T-cell (primary cell): ENCODE data around the gene NUP50. TPM values are rescaled to one million over a fixed set of nuclear protein-coding genes. Genes with fewer than 3 reads are reported as not detected.

Experiments
- ATAC-seq, 4 experiments: fragments of 200-7000 bp in 3 of 4; fragments of 150-1000 bp in 1 of 4; cut with Tn5 transposase; replicated peaks in 1 of 4; 1 replicate in 3 of 4; 2 replicates in 1 of 4; pipeline ENCODE4 v1.10.0; 2021; ENCODE audit warnings: moderate library complexity in 3 of 4, mild to moderate bottlenecking in 2 of 4, moderate number of reproducible peaks in 1 of 4
- CTCF ChIA-PET, 2 donors: fragments of 300-600 bp; sonication (Branson Sonifier 250); formaldehyde crosslinking; loops; one replicate each; lab custom pipeline; 2022; ENCODE audit warnings: antibody characterized with exemption in 2 of 2; lab: Charles Lee
- POLR2A ChIA-PET, 2 donors: fragments of 300-600 bp; sonication (Branson Sonifier 250); formaldehyde crosslinking; loops; one replicate each; lab custom pipeline; 2022; ENCODE audit warnings: antibody characterized with exemption in 2 of 2; lab: Charles Lee
- DNase-seq, 35 experiments: peaks; one replicate each; pipeline versions ENCODE4 v3.0.0 to v3.0.0-alpha.2; 2013 to 2023
- H3K27ac ChIP-seq: one replicate; pipeline ENCODE4 v1.5.1; 2013; ENCODE audit warnings: low read length
- H3K27me3 ChIP-seq, 2 experiments: replicated peaks in 1 of 2; 1 replicate in 1 of 2; 2 replicates in 1 of 2; pipeline versions ENCODE4 v1.6.1 to v1.7.0; 2013; ENCODE audit warnings: low read length in 1 of 2, mixed read lengths in 1 of 2; ENCODE audit not compliant: control insufficient read depth in 2 of 2, insufficient read depth in 2 of 2; ENCODE audit errors: extremely low read depth in 1 of 2
- H3K36me3 ChIP-seq, 2 donors: 1 replicate in 1 of 2; 2 replicates in 1 of 2; pipeline versions ENCODE4 v1.6.1 to v1.7.0; 2013; ENCODE audit warnings: low read length in 1 of 2; ENCODE audit not compliant: control insufficient read depth in 2 of 2, insufficient read depth in 1 of 2; ENCODE audit errors: extremely low read depth in 1 of 2
- H3K4me1 ChIP-seq, 2 experiments: 1 replicate in 1 of 2; 2 replicates in 1 of 2; pipeline versions ENCODE4 v1.6.1 to v1.7.0; 2013; ENCODE audit warnings: low read length in 2 of 2, mixed read lengths in 1 of 2; ENCODE audit not compliant: insufficient read depth in 2 of 2, control insufficient read depth in 1 of 2; ENCODE audit errors: extremely low read depth in 1 of 2
- H3K4me3 ChIP-seq, 2 donors: 1 replicate in 1 of 2; 2 replicates in 1 of 2; pipeline versions ENCODE4 v1.5.1 to v1.7.0; 2013; ENCODE audit warnings: mild to moderate bottlenecking in 2 of 2, low read length in 1 of 2, moderate library complexity in 1 of 2; ENCODE audit not compliant: control insufficient read depth in 1 of 2; ENCODE audit errors: extremely low read depth in 1 of 2
- H3K9me3 ChIP-seq: 2 replicates; pipeline ENCODE4 v1.7.0; 2013
- H3K27ac Mint-ChIP-seq, 2 donors: one replicate each; pipeline ENCODE4 v1.8.0; 2020 to 2021; ENCODE audit warnings: mild to moderate bottlenecking in 2 of 2, mixed read lengths in 2 of 2
- H3K27me3 Mint-ChIP-seq, 2 donors: one replicate each; pipeline ENCODE4 v1.8.0; 2021 to 2022; ENCODE audit warnings: mixed read lengths in 2 of 2
- H3K36me3 Mint-ChIP-seq: one replicate; pipeline ENCODE4 v1.8.0; 2021; ENCODE audit warnings: mixed read lengths
- H3K4me1 Mint-ChIP-seq, 3 donors: one replicate each; pipeline ENCODE4 v1.8.0; 2020 to 2022; ENCODE audit warnings: mixed read lengths in 3 of 3, mild to moderate bottlenecking in 1 of 3
- H3K4me3 Mint-ChIP-seq, 3 donors: one replicate each; pipeline ENCODE4 v1.8.0; 2020 to 2022; ENCODE audit warnings: mild to moderate bottlenecking in 3 of 3, mixed read lengths in 3 of 3, moderate library complexity in 3 of 3
- H3K9me3 Mint-ChIP-seq, 3 donors: one replicate each; pipeline ENCODE4 v1.8.0; 2020 to 2022; ENCODE audit warnings: mixed read lengths in 3 of 3
- WGBS: methylation state at CpG from one replicate; pipeline ENCODE4 v1.1.5; 2013; ENCODE audit warnings: missing lambda C conversion rate; ENCODE audit not compliant: insufficient coverage; 5-methylcytosine and 5-hydroxymethylcytosine counted together
- total RNA-seq, 35 experiments: library from RNA in 6 of 35; stranded (reverse) in 6 of 35; fragments of 120-200 nt in 1 of 35; gene quantifications; one replicate each; pipeline versions ENCODE4 v1.2.1 to v1.2.4 and lab custom pipeline; 2013 to 2026

Gene NUP50
- total RNA-seq, 5 donors from 2014 or later (not counting 1 experiment from before 2014, with no cell fraction given): 97.0 to 151 (median 126) TPM

DNA sequence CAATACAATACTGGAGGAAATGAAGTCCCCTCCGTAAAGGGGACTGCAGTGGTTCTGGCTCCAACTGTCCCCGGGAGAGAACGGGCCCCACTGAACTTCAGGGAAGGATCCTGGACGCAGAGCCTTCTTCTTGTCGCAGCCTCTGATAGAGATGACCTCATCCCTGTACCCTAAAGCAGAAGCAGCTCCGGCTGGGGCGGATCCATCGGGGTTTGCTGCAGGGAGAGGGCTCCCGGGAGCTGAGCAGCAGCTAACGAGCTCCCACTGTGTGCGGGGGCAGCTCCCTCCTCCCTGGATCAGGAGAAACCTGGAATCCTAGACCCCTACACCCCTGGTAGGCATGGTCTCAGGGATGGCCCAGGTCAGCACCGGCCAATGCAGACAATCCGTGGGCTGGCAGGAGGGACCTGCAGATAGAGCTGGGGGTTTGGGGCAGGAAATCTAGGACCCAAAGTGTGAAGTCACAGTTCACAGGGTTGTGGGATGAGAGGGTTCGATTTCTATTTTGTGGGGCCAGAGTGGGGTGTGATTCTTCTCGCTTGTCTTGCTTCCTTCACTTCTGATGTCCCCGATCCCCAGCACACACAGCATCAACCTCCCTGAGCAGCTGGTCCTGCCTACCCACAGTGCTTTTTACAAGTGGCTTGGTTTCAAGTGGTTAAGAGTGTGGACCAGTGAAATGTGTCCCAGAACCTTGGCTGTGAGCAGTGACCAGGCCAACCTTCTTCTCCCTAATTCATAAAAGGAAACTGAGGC lies 64.1 kb downstream of the NUP50 start:
- DNase-seq (no peak), ATAC-seq (no peak)
- H3K27ac ChIP-seq: no peak overlapping the region
- Mint-ChIP-seq H3K27ac (no peak overlapping the region), H3K4me3 (no peak overlapping the region), H3K36me3 (peaks cover 8% of the 10 kb centered on the region), H3K4me1 (peaks cover 14 to 36% (median 33%) of the 10 kb centered on the region in 3 donors), H3K9me3 (no peaks in the 10 kb centered on the region), H3K27me3 (no peaks in the 10 kb centered on the region)
- ChIA-PET POLR2A (no interaction called here), CTCF (no interaction called here)
- WGBS: 95% methylated on average over 12 of the region's 16 CpGs
- peaks cover 0 to 8% of the 10 kb centered on the region in 2 experiments for H3K4me1 ChIP-seq
- H3K36me3 ChIP-seq: peaks cover 0 to 3% of the 10 kb centered on the region in 2 donors
- H3K4me3 ChIP-seq: no peak overlapping the region
- no peaks in the 10 kb centered on the region for H3K27me3 ChIP-seq
- H3K9me3 ChIP-seq: no peaks in the 10 kb centered on the region

DNA sequence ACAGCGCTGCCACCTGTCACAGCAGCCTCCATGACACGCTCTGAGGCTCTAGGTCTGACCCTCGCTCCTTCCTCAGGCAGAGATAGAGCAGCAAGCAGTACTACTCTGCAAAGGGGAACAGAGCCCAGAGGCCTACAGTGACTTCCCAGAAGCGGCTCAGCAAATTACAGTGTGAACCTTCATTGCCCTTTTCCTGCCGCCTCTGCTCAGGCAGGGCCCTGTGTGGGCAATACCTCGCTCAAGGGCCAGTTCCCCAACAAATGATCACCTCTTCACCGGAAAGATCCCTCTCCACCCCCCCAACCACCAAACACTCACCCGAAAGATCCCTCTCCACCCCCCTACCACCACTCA lies 64.7 kb downstream of the NUP50 start:
- H3K4me1 ChIP-seq: peaks cover 0 to 8% of the 10 kb centered on the region in 2 experiments
- no peak overlapping the region for H3K4me3 ChIP-seq
- ATAC-seq (no peak), DNase-seq (no peak)
- Mint-ChIP-seq H3K27ac (no peak overlapping the region), H3K27me3 (no peaks in the 10 kb centered on the region), H3K4me3 (no peak overlapping the region), H3K36me3 (peaks cover 8% of the 10 kb centered on the region), H3K9me3 (no peaks in the 10 kb centered on the region), H3K4me1 (peaks cover 12 to 32% (median 31%) of the 10 kb centered on the region in 3 donors)
- H3K27ac ChIP-seq: no peak overlapping the region
- H3K36me3 ChIP-seq: peaks cover 0 to 3% of the 10 kb centered on the region in 2 donors
- no peaks in the 10 kb centered on the region for H3K9me3 ChIP-seq
- ChIA-PET CTCF (no interaction called here), POLR2A (no interaction called here)
- no peaks in the 10 kb centered on the region for H3K27me3 ChIP-seq
- 94% methylated on average over 6 of the region's 8 CpGs for WGBS

DNA sequence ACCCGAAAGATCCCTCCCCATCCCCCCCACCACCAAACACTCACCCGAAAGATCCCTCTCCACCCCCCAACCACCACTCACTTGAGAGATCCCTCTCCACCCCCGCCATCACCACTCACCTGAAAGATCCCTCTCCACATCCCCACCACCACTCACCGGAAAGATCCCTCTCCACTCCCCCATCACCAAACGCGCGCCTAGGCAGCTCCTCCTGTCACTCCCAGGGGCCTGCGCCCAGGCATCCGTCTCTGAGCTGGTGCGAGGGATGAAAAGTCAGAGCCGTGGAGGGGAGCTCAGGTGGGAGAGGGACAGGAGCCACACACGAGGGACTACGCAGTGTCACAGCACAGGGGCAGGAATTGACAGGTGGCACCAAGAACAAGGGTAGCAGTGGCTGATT lies 65.5 kb downstream of the NUP50 start:
- Mint-ChIP-seq H3K27ac (no peak overlapping the region), H3K9me3 (no peaks in the 10 kb centered on the region), H3K36me3 (peaks cover 8% of the 10 kb centered on the region), H3K4me1 (peaks cover 8 to 32% (median 31%) of the 10 kb centered on the region in 3 donors), H3K27me3 (no peaks in the 10 kb centered on the region), H3K4me3 (no peak overlapping the region)
- no peak overlapping the region for H3K27ac ChIP-seq
- ChIA-PET CTCF (no interaction called here), POLR2A (interaction anchor here in 1 of 2 donors (0.9 kb wide), 1 partner anchor 15 kb away, joined by 3 read pairs; no protein-coding TSS in a partner anchor)
- DNase-seq: no peak
- H3K36me3 ChIP-seq: peaks cover 0 to 3% of the 10 kb centered on the region in 2 donors
- WGBS: 80% methylated on average over 2 of the region's 13 CpGs
- no peaks in the 10 kb centered on the region for H3K9me3 ChIP-seq
- ATAC-seq: no peak
- H3K4me1 ChIP-seq: peaks cover 0 to 8% of the 10 kb centered on the region in 2 experiments
- H3K4me3 ChIP-seq: no peak overlapping the region
- no peaks in the 10 kb centered on the region for H3K27me3 ChIP-seq

DNA sequence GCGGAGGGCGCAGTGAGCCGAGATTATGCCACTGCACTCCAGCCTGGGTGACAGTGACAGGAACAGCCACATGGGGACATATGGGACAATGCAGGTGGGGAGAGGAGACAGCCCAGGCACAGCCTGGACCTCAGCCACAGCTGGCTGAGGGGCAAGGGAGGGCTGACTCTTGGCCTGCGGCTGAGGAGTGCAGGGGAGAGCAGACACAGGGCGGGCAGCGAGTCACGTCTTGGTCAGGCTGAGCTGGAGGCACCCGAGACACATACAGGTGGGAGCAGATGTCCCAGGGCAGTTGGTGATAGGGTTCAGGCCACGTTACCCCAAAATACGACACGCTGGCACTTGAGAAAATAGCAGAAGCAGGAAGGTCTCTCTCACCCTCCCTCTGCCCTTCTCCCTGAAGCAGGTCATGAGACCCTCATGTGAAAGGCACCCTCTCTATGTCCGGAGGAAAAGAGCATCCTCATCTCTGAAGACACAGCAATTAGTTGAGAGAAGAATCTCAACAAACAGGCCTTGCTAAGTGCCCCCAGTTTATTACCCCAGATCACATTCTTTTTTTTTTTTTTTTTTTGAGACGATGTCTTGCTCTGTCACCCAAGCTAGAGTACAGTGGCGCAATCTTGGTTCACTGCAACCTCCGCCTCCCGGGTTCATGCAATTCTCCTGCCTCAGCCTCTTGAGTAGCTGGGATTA lies 66.4 kb downstream of the NUP50 start:
- ATAC-seq (no peak), DNase-seq (no peak)
- peaks cover 0 to 3% of the 10 kb centered on the region in 2 donors for H3K36me3 ChIP-seq
- 85% methylated on average over 8 of the region's 16 CpGs for WGBS
- H3K4me3 ChIP-seq: no peak overlapping the region
- Mint-ChIP-seq H3K4me1 (peaks cover 3 to 30% (median 29%) of the 10 kb centered on the region in 3 donors), H3K4me3 (no peak overlapping the region), H3K27ac (no peak overlapping the region), H3K9me3 (no peaks in the 10 kb centered on the region), H3K36me3 (peaks cover 5% of the 10 kb centered on the region), H3K27me3 (no peaks in the 10 kb centered on the region)
- H3K27me3 ChIP-seq: no peaks in the 10 kb centered on the region
- no peaks in the 10 kb centered on the region for H3K9me3 ChIP-seq
- H3K27ac ChIP-seq: no peak overlapping the region
- ChIA-PET CTCF (interaction anchor here in 1 of 2 donors (0.6 kb wide), 1 partner anchor 87 kb away, joined by 4 read pairs; no protein-coding TSS in a partner anchor), POLR2A (no interaction called here)
- peaks cover 0 to 11% of the 10 kb centered on the region in 2 experiments for H3K4me1 ChIP-seq

DNA sequence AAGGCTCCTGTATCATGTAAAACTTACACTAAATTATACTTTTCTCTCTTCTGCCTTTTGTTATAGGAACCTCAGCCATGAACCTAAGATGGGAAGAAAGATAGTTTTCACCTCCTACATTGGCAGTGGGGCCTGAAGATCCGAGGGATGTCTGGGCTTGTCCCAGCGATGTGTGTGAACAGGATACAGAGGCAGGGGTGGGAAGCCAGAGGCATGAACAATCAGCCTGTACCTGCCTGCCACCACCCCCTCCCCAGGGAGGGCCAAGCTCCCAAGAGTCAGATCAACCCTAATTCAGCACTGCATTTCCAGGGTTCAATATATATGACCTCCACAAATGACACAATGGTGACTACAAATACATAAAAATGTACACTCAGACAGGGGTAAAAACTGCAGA lies 67.6 kb downstream of the NUP50 start:
- Histone ChIP-seq H3K9me3 (no peaks in the 10 kb centered on the region), H3K27ac (no peak overlapping the region), H3K4me3 (no peak overlapping the region), H3K36me3 (peaks cover 3% of the 10 kb centered on the region in 2 donors), H3K27me3 (no peaks in the 10 kb centered on the region), H3K4me1 (peaks cover 0 to 22% of the 10 kb centered on the region in 2 experiments)
- H3K4me1 Mint-ChIP-seq: peaks cover 3 to 39% (median 37%) of the 10 kb centered on the region in 3 donors
- CTCF ChIA-PET: interaction anchor here in 1 of 2 donors (0.6 kb wide), 1 partner anchor 88 kb away, joined by 4 read pairs; no protein-coding TSS in a partner anchor
- POLR2A ChIA-PET: no interaction called here
- no peaks in the 10 kb centered on the region for H3K27me3 Mint-ChIP-seq
- peaks cover 5% of the 10 kb centered on the region for H3K36me3 Mint-ChIP-seq
- no peak for ATAC-seq
- H3K4me3 Mint-ChIP-seq: no peak overlapping the region
- no peaks in the 10 kb centered on the region for H3K9me3 Mint-ChIP-seq
- DNase-seq: no peak
- no CpG with 5 or more reads among the region's 2 CpGs for WGBS
- H3K27ac Mint-ChIP-seq: no peak overlapping the region

DNA sequence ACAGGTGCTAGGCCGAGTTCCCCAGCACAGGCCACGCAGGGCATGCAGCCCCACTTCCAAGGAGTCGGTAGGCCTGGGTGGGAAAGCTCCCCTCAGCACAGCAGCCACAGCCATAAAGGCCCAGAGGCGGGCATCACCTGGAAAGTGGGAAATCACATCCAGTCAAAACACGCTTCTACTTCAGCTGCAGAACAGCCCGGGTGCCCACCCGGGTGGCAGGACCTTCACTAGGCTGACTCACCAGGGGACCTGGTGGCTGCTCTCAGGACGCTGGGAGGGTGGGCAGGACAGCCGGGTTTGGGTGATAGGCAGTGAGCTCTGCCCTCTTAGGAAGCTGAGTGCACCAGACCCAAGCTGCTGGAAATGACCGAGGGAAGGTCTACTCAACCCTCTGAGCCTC lies 69.7 kb downstream of the NUP50 start:
- Histone ChIP-seq H3K4me1 (peaks cover 0 to 19% of the 10 kb centered on the region in 2 experiments), H3K36me3 (peaks cover 3% of the 10 kb centered on the region in 2 donors), H3K4me3 (no peak overlapping the region), H3K27ac (no peak overlapping the region), H3K27me3 (no peaks in the 10 kb centered on the region), H3K9me3 (no peaks in the 10 kb centered on the region)
- 99% methylated on average over 8 of the region's 10 CpGs for WGBS
- no peaks in the 10 kb centered on the region for H3K9me3 Mint-ChIP-seq
- H3K4me1 Mint-ChIP-seq: peaks cover 10 to 38% (median 37%) of the 10 kb centered on the region in 3 donors
- no peaks in the 10 kb centered on the region for H3K27me3 Mint-ChIP-seq
- H3K27ac Mint-ChIP-seq: no peak overlapping the region
- H3K4me3 Mint-ChIP-seq: no peak overlapping the region
- CTCF ChIA-PET: no interaction called here
- POLR2A ChIA-PET: no interaction called here
- DNase-seq (no peak), ATAC-seq (no peak)
- H3K36me3 Mint-ChIP-seq: peaks cover 4% of the 10 kb centered on the region
